ENCODE measurements around the gene LPAR1. TPM values are rescaled to one million over a fixed set of nuclear protein-coding genes. Genes with fewer than 3 reads are reported as not detected.

LPAR1 gene
- total RNA-seq, 1 donor from 2014 or later, result 11.5 TPM

GRCh38 chr9:110876929-110877328, 161.3 kb downstream of the LPAR1 start:
- no peaks in the 10 kb centered on the region for H4K20me1 ChIP-seq (ENCODE audit: insufficient read depth, low read length)
- H3K27ac Mint-ChIP-seq (ENCODE audit: unreplicated experiment), result no peak overlapping the region
- no peak overlapping the region for H3K27ac ChIP-seq (ENCODE audit: low read depth, low read length)
- no peak for TF ChIP-seq EZH2 (IDR thresholded peaks at IDR 0.05; ENCODE audit: insufficient read depth, low read length)
- TF ChIP-seq, protein P1, sequence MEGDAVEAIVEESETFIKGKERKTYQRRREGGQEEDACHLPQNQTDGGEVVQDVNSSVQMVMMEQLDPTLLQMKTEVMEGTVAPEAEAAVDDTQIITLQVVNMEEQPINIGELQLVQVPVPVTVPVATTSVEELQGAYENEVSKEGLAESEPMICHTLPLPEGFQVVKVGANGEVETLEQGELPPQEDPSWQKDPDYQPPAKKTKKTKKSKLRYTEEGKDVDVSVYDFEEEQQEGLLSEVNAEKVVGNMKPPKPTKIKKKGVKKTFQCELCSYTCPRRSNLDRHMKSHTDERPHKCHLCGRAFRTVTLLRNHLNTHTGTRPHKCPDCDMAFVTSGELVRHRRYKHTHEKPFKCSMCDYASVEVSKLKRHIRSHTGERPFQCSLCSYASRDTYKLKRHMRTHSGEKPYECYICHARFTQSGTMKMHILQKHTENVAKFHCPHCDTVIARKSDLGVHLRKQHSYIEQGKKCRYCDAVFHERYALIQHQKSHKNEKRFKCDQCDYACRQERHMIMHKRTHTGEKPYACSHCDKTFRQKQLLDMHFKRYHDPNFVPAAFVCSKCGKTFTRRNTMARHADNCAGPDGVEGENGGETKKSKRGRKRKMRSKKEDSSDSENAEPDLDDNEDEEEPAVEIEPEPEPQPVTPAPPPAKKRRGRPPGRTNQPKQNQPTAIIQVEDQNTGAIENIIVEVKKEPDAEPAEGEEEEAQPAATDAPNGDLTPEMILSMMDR (IDR thresholded peaks at IDR 0.05; ENCODE audit: insufficient read depth, low read depth, low read length), result no peak
- H3K4me2 ChIP-seq (ENCODE audit: low read length), result no peak overlapping the region
- H3K4me1 ChIP-seq (ENCODE audit: insufficient read depth, low read length), result no peaks in the 10 kb centered on the region
- FAIRE-seq (no peak), DNase-seq (ENCODE audit: low read depth) (no peak)
- H2AFZ ChIP-seq (ENCODE audit: low read depth, low read length), result no peak overlapping the region
- no peaks in the 10 kb centered on the region for H3K9me3 ChIP-seq (ENCODE audit: insufficient read depth, low read depth, low read length)
- H3K4me1 Mint-ChIP-seq (ENCODE audit: low read depth, unreplicated experiment), result peaks cover 17% of the 10 kb centered on the region
- no peaks in the 10 kb centered on the region for H3K36me3 ChIP-seq (ENCODE audit: insufficient read depth, low read length)
- no peaks in the 10 kb centered on the region for H3K79me2 ChIP-seq (ENCODE audit: insufficient read depth, low read length)
- H3K9ac ChIP-seq (ENCODE audit: low read length), result no peak overlapping the region
- peaks cover 3% of the 10 kb centered on the region for H3K36me3 Mint-ChIP-seq (ENCODE audit: low read depth, unreplicated experiment)
- no peaks in the 10 kb centered on the region for H3K27me3 ChIP-seq (ENCODE audit: insufficient read depth, low read length)
- H3K9me3 Mint-ChIP-seq (ENCODE audit: unreplicated experiment), result no peaks in the 10 kb centered on the region
- H3K4me3 ChIP-seq (ENCODE audit: insufficient read depth, low read depth, low read length), result no peak overlapping the region
- H3K27me3 Mint-ChIP-seq (ENCODE audit: low read depth, unreplicated experiment), result no peaks in the 10 kb centered on the region
- H3K4me3 Mint-ChIP-seq (ENCODE audit: unreplicated experiment), result no peak overlapping the region

DNA sequence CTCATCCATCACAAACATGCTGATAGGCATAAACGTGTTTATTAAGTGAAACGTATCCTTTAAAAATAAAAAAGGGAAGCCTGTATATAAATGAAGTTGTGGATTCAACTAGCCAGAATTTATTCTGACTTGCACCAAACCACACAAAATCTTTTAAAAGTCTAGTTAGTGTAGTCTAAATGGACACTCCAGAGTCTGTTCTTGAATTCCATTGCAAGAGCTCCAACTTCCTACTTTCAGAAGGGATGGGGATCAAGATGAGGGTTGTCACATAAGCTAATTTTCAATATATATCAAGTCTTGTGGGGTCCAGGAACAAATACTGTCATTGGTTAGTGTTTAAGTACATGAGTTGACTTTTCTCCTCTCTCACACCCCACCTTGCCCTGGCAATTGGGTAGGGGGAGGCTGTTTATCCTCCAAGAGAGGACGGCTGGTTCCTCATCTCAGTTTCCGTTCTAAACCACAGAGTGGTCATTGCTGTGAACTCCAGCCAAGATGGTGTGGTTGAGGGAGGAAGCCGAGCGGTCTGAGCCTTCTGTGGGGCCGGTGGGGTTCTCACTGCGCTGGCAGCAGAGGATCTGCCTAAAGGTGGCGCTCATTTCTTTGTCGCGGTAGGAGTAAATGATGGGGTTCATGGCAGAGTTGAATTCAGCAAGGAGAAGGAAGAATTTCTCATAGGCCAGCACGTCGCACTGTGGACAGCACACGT, 163.2 kb downstream of the LPAR1 start:
- H3K9me3 ChIP-seq (ENCODE audit: insufficient read depth, low read depth, low read length), result no peaks in the 10 kb centered on the region
- no peaks in the 10 kb centered on the region for H3K36me3 ChIP-seq (ENCODE audit: insufficient read depth, low read length)
- no peak for TF ChIP-seq EZH2 (IDR thresholded peaks at IDR 0.05; ENCODE audit: insufficient read depth, low read length)
- TF ChIP-seq, protein P1 (IDR thresholded peaks at IDR 0.05; ENCODE audit: insufficient read depth, low read depth, low read length), result no peak
- H3K27me3 Mint-ChIP-seq (ENCODE audit: low read depth, unreplicated experiment), result no peaks in the 10 kb centered on the region
- no peak overlapping the region for H3K4me3 ChIP-seq (ENCODE audit: insufficient read depth, low read depth, low read length)
- FAIRE-seq (no peak), DNase-seq (ENCODE audit: low read depth) (no peak)
- no peak overlapping the region for H3K27ac ChIP-seq (ENCODE audit: low read depth, low read length)
- H3K4me1 ChIP-seq (ENCODE audit: insufficient read depth, low read length), result no peaks in the 10 kb centered on the region
- H3K36me3 Mint-ChIP-seq (ENCODE audit: low read depth, unreplicated experiment), result peaks cover 3% of the 10 kb centered on the region
- H3K9ac ChIP-seq (ENCODE audit: low read length), result no peak overlapping the region
- no peaks in the 10 kb centered on the region for H4K20me1 ChIP-seq (ENCODE audit: insufficient read depth, low read length)
- no peaks in the 10 kb centered on the region for H3K9me3 Mint-ChIP-seq (ENCODE audit: unreplicated experiment)
- H3K79me2 ChIP-seq (ENCODE audit: insufficient read depth, low read length), result no peaks in the 10 kb centered on the region
- no peak overlapping the region for H3K4me2 ChIP-seq (ENCODE audit: low read length)
- no peaks in the 10 kb centered on the region for H3K27me3 ChIP-seq (ENCODE audit: insufficient read depth, low read length)
- H3K27ac Mint-ChIP-seq (ENCODE audit: unreplicated experiment), result no peak overlapping the region
- H3K4me3 Mint-ChIP-seq (ENCODE audit: unreplicated experiment), result no peak overlapping the region
- H2AFZ ChIP-seq (ENCODE audit: low read depth, low read length), result no peak overlapping the region
- H3K4me1 Mint-ChIP-seq (ENCODE audit: low read depth, unreplicated experiment), result peaks cover 13% of the 10 kb centered on the region

GRCh38 chr9:110872920-110873319, 165.3 kb downstream of the LPAR1 start:
- Histone ChIP-seq H4K20me1 (ENCODE audit: insufficient read depth, low read length) (no peaks in the 10 kb centered on the region), H3K9me3 (ENCODE audit: insufficient read depth, low read depth, low read length) (no peaks in the 10 kb centered on the region), H3K4me3 (ENCODE audit: insufficient read depth, low read depth, low read length) (no peak overlapping the region), H3K27me3 (ENCODE audit: insufficient read depth, low read length) (no peaks in the 10 kb centered on the region), H3K4me1 (ENCODE audit: insufficient read depth, low read length) (no peaks in the 10 kb centered on the region), H3K79me2 (ENCODE audit: insufficient read depth, low read length) (no peaks in the 10 kb centered on the region), H2AFZ (ENCODE audit: low read depth, low read length) (no peak overlapping the region), H3K4me2 (ENCODE audit: low read length) (no peak overlapping the region), H3K27ac (ENCODE audit: low read depth, low read length) (no peak overlapping the region), H3K36me3 (ENCODE audit: insufficient read depth, low read length) (no peaks in the 10 kb centered on the region), H3K9ac (ENCODE audit: low read length) (no peak overlapping the region)
- Mint-ChIP-seq H3K36me3 (ENCODE audit: low read depth, unreplicated experiment) (peaks cover 3% of the 10 kb centered on the region), H3K27me3 (ENCODE audit: low read depth, unreplicated experiment) (no peaks in the 10 kb centered on the region), H3K4me1 (ENCODE audit: low read depth, unreplicated experiment) (peaks cover 4% of the 10 kb centered on the region), H3K4me3 (ENCODE audit: unreplicated experiment) (no peak overlapping the region), H3K9me3 (ENCODE audit: unreplicated experiment) (no peaks in the 10 kb centered on the region), H3K27ac (ENCODE audit: unreplicated experiment) (no peak overlapping the region)
- FAIRE-seq (no peak), DNase-seq (ENCODE audit: low read depth) (no peak)
- TF ChIP-seq, protein P1 (IDR thresholded peaks at IDR 0.05; ENCODE audit: insufficient read depth, low read depth, low read length), result no peak
- no peak for TF ChIP-seq EZH2 (IDR thresholded peaks at IDR 0.05; ENCODE audit: insufficient read depth, low read length)

Data from astrocyte (in vitro differentiated cells and primary cell).